Smooth muscle cell (in vitro differentiated cells): Measurements from ENCODE around the gene SPTLC2. TPM values are rescaled to one million over a fixed set of nuclear protein-coding genes. Genes with fewer than 3 reads are reported as not detected.
"Not testable (repeated sequence)": the region's sequence is repeated elsewhere in the genome, so short reads cannot be mapped to it uniquely, and the experiment has no call there.

Experiments
- DNase-seq: peaks from one replicate; lab custom pipeline; 2025; ENCODE audit not compliant: unreplicated experiment; lab: John Stamatoyannopoulos, UW
- H2AFZ ChIP-seq: fragments of 200-600 bp; sonication (generic); 2 replicates; pipeline ENCODE4 v1.6.0; 2016; ENCODE audit warnings: antibody characterized with exemption, low read depth, mild to moderate bottlenecking
- H3F3A ChIP-seq: fragments of 200-600 bp; sonication (generic); 2 replicates; pipeline ENCODE4 v1.6.0; 2017; ENCODE audit warnings: antibody characterized with exemption, low read depth
- H3K27ac ChIP-seq: fragments of 200-600 bp; sonication (generic); 2 replicates; pipeline ENCODE4 v1.5.1; 2016; ENCODE audit warnings: low read depth, mild to moderate bottlenecking
- H3K27me3 ChIP-seq: fragments of 200-600 bp; sonication (generic); 2 replicates; pipeline ENCODE4 v1.6.1; 2016; ENCODE audit warnings: low read depth, mild to moderate bottlenecking
- H3K36me3 ChIP-seq: fragments of 200-600 bp; sonication (generic); 2 replicates; pipeline ENCODE4 v1.5.1; 2016; ENCODE audit warnings: low read depth
- H3K4me1 ChIP-seq: fragments of 200-600 bp; sonication (generic); 2 replicates; pipeline ENCODE4 v1.5.1; 2016; ENCODE audit warnings: low read depth
- H3K4me2 ChIP-seq: fragments of 200-600 bp; sonication (generic); 2 replicates; pipeline ENCODE4 v1.6.0; 2016; ENCODE audit warnings: mild to moderate bottlenecking
- H3K4me3 ChIP-seq: fragments of 200-600 bp; sonication (generic); 2 replicates; pipeline ENCODE4 v1.5.1; 2016; ENCODE audit warnings: mild to moderate bottlenecking
- H3K79me2 ChIP-seq: fragments of 200-600 bp; sonication (generic); 2 replicates; pipeline ENCODE4 v1.6.0; 2016; ENCODE audit warnings: low read depth, mild to moderate bottlenecking
- H3K9ac ChIP-seq: fragments of 200-600 bp; sonication (generic); 2 replicates; pipeline ENCODE4 v1.6.0; 2016; ENCODE audit warnings: low read depth
- H3K9me3 ChIP-seq: fragments of 200-600 bp; sonication (generic); replicated peaks from 2 replicates; pipeline ENCODE4 v1.5.1; 2016; ENCODE audit warnings: low read depth
- H4K20me1 ChIP-seq: fragments of 200-600 bp; sonication (generic); 2 replicates; pipeline ENCODE4 v1.6.0; 2016; ENCODE audit warnings: low read depth
- CTCF ChIP-seq: fragments of 200-600 bp; sonication (generic); IDR thresholded peaks from 2 replicates; pipeline ENCODE4 v1.5.1; 2017; ENCODE audit warnings: borderline replicate concordance, mild to moderate bottlenecking, antibody characterized with exemption; ENCODE audit not compliant: insufficient read depth, poor library complexity, severe bottlenecking
- WGBS: methylation state at CpG from one replicate; pipeline ENCODE4 v1.1.7; 2016; ENCODE audit warnings: low lambda C conversion rate; 5-methylcytosine and 5-hydroxymethylcytosine counted together
- polyA plus RNA-seq: library from polyadenylated mRNA; unstranded; fragments of >200 nt; fragmentation: Nextera tagmentation; extraction: Ambion mirVana; gene quantifications from 2 replicates; pipeline ENCODE4 v1.2.1, GENCODE V29; 2016
- total RNA-seq: library from RNA; depleted of rRNA; stranded (reverse); fragments of >200 nt; gene quantifications from 2 replicates; pipeline ENCODE4 v1.2.3, GENCODE V29; 2014

The SPTLC2 gene
- total and polyA plus RNA-seq, 2 experiments from 2014 or later, result 23.4 to 24.8 TPM

DNA sequence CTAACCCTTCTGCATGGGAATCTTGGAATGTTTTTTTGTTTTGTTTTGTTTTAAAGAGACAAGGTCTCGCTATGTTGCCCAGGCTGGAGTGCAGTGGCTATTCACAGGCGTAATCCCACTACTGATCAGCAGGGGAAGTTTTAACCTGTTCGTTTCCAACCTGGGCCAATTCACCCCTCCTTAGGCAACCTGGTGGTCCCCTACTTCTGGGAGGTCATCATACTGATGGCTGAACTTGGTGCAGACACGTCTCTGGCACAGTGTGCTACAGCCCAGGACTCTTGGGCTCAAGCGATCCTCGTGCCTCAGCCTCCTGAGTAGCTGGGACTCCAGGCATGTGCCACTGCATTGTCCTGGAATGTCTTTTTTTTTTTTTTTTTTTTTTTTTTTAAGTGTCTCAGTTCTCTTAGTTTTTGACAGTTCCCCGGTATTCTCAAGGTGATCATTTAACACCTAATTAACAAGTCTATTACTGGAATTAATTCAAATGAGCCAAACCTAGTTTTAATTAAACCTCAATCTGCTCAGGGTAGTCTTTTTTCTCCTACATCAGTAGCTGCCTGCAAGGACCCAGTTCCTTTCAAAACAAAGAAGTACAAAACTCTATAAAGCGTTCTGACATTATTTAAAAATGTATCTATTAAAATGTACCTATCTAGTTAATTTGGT lies 68.8 kb downstream of the SPTLC2 start:
- no peak overlapping the region for H3K4me2 ChIP-seq
- peaks cover 7% of the 10 kb centered on the region for H3K4me1 ChIP-seq
- H3K9ac ChIP-seq, result no peak overlapping the region
- H3K27me3 ChIP-seq, result no peaks in the 10 kb centered on the region
- no peak overlapping the region for H2AFZ ChIP-seq
- no peak overlapping the region for H3K4me3 ChIP-seq
- peaks cover 24% of the 10 kb centered on the region for H4K20me1 ChIP-seq
- peaks cover 15% of the 10 kb centered on the region for H3K36me3 ChIP-seq
- H3F3A ChIP-seq, result peaks cover 17% of the 10 kb centered on the region
- WGBS, result 84% methylated on average over 8 of the region's 8 CpGs
- TF ChIP-seq CTCF, result no peak
- H3K79me2 ChIP-seq, result no peaks in the 10 kb centered on the region
- H3K27ac ChIP-seq, result no peak overlapping the region
- H3K9me3 ChIP-seq, result no peaks in the 10 kb centered on the region
- no peak for DNase-seq

DNA sequence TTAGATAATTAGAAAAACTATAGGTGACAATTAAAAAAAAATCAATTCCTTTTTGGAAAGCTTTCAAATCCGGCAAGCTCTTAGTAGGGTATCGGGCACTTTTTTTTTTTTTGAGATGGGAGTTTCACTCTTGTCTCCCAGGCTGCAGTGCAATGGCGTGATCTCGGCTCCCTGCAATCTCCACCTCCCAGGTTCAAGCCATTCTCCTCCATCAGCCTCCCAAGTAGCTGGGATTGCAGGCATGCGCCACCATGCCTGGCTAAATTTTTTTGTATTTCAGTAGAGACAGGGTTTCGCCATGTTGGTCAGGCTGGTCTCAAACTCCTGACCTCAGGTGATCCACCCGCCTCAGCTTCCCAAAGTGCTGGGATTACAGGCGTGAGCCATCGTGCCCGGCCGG lies 71.3 kb downstream of the SPTLC2 start:
- H3K9ac ChIP-seq, DNase-seq, H3K27ac ChIP-seq, H3K79me2 ChIP-seq, H3K27me3 ChIP-seq, H3K4me3 ChIP-seq, H3K36me3 ChIP-seq, H2AFZ ChIP-seq, H3K4me2 ChIP-seq, H3K9me3 ChIP-seq: not testable (repeated sequence)
- Histone ChIP-seq H4K20me1 (peaks cover 31% of the 10 kb centered on the region), H3K4me1 (peaks cover 13% of the 10 kb centered on the region), H3F3A (peaks cover 29% of the 10 kb centered on the region)
- 99% methylated on average over 11 of the region's 11 CpGs for WGBS

- no peak for TF ChIP-seq CTCF
- Histone ChIP-seq H2AFZ (no peak overlapping the region), H4K20me1 (peaks cover 30% of the 10 kb centered on the region), H3K27me3 (no peaks in the 10 kb centered on the region), H3K4me2 (no peak overlapping the region), H3K9me3 (no peaks in the 10 kb centered on the region), H3K4me3 (no peak overlapping the region), H3F3A (peaks cover 29% of the 10 kb centered on the region), H3K36me3 (peaks cover 8% of the 10 kb centered on the region), H3K27ac (peak overlapping the region; percentile 74), H3K9ac (no peak overlapping the region), H3K79me2 (no peaks in the 10 kb centered on the region), H3K4me1 (peaks cover 13% of the 10 kb centered on the region)
- 46% methylated on average over 2 of the region's 2 CpGs for WGBS
- DNase-seq, result no peak
Observed at GRCh38 chr14:77544571-77544970, 71.9 kb downstream of the SPTLC2 start.

DNA sequence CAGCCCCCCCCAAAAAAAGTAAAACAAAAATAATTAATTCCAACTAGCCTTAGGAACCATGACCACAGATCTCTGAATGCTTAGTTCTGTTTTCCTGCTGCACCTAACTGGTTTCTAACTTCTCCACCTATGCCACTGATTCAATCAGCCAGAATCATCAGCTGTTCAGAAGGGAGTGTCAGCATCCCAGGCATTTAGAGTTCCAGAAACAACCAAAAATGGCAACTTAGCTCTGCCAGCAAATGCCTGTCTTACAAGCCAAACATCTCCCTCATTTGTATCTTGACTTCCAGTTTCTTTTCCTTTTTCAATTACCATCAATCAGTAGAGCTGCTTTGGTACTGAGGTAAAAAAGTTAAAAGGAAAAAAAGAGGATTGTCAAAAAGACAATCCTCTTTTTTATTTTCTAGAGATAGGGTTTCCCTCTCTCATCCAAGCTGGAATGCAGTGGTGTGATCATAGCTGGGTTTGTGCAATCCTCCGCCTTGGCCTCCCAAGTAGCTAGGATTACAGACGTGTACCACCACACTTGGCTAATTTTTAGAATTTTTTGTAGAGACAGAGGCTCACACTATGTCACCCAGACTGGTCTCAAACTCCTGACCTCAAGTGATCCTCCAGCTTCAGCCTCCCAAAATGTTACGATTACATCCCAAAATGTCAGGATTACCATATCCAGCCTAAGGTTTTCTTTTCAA lies 72.7 kb downstream of the SPTLC2 start:
- WGBS, result 47% methylated on average over 3 of the region's 3 CpGs
- Histone ChIP-seq H3K4me2 (peak overlapping the region; percentile 77), H3K4me3 (no peak overlapping the region), H2AFZ (no peak overlapping the region), H3K9me3 (no peaks in the 10 kb centered on the region), H3K4me1 (peaks cover 13% of the 10 kb centered on the region), H3F3A (peaks cover 29% of the 10 kb centered on the region), H3K27me3 (no peaks in the 10 kb centered on the region), H3K9ac (no peak overlapping the region), H3K36me3 (peaks cover 6% of the 10 kb centered on the region), H3K27ac (peak overlapping the region; percentile 74), H4K20me1 (peaks cover 26% of the 10 kb centered on the region), H3K79me2 (no peaks in the 10 kb centered on the region)
- TF ChIP-seq CTCF, result no peak
- no peak for DNase-seq
